Tibial nerve (tissue), 4 donors: ENCODE measurements around the gene SRPK2.

Experiments used
- CTCF ChIP-seq, 5 experiments: fragments of 200-600 bp in 3 of 5; fragments of 450-650 bp in 2 of 5; sonication (generic) in 3 of 5; IDR thresholded peaks; one replicate each; pipeline ENCODE4 v1.5.1; 2016 to 2019; ENCODE audit warnings: antibody characterized with exemption in 5 of 5, mild to moderate bottlenecking in 3 of 5, moderate library complexity in 2 of 5
- EP300 ChIP-seq, 2 donors: sonication (generic); formaldehyde crosslinking; IDR thresholded peaks; one replicate each; pipeline ENCODE4 v1.6.1; 2017; ENCODE audit warnings: antibody characterized with exemption in 2 of 2, mild to moderate bottlenecking in 1 of 2

- no peak for TF ChIP-seq CTCF (IDR thresholded peaks at IDR 0.05)
- TF ChIP-seq EP300 (IDR thresholded peaks at IDR 0.05) = no peak
These were observed 258.7 kb downstream of the SRPK2 start for GRCh38 chr7:105130048-105130447.
